GM12878 (cell line): ENCODE data around the gene SCAMP4. TPM values are rescaled to one million over a fixed set of nuclear protein-coding genes. Genes with fewer than 3 reads are reported as not detected.

ENCODE experiments used
- ATAC-seq: fragments of 200-7000 bp; cut with Tn5 transposase; 3 replicates; pipeline ENCODE4 v1.9.1; 2020; ENCODE audit warnings: mild to moderate bottlenecking, moderate library complexity
- BruUV-seq: library from RNA; stranded (reverse); fragments of 400-500 nt; replicated peaks from 2 replicates; lab custom pipeline; 2021; lab: Mats Ljungman, UMichigan
- CTCF ChIA-PET: fragments of 300-600 bp; sonication (Branson Sonifier 250); formaldehyde crosslinking; extraction: SDS; loops from one replicate; lab custom pipeline; 2021; ENCODE audit warnings: inconsistent platforms; lab: Yijun Ruan, JAX
- POLR2A ChIA-PET: fragments of 350-600 bp; formaldehyde crosslinking; extraction: SDS; loops from one replicate; lab custom pipeline; 2021; ENCODE audit warnings: inconsistent platforms; lab: Charles Lee
- RAD21 ChIA-PET: fragments of 300-600 bp; sonication (Branson Sonifier 250); formaldehyde crosslinking; loops from one replicate; lab custom pipeline; 2023; ENCODE audit warnings: antibody characterized with exemption; ENCODE audit not compliant: unreplicated experiment; lab: Charles Lee
- SMC1A ChIA-PET: fragments of 300-600 bp; sonication (Branson Sonifier 250); formaldehyde crosslinking; loops from one replicate; lab custom pipeline; 2023; ENCODE audit not compliant: unreplicated experiment, uncharacterized antibody; lab: Charles Lee
- DNase-seq: peaks from one replicate; pipeline ENCODE4 v3.0.0-alpha.2; 2011; ENCODE audit warnings: low read depth, low spot score
- FAIRE-seq: peaks from 3 replicates; lab custom pipeline; 2011; peaks lifted over from hg19 to GRCh38; lab: Jason Lieb, UNC
- H2AFZ ChIP-seq: 2 replicates; pipeline ENCODE4 v1.6.0; 2011; ENCODE audit warnings: low read depth, low read length, control low read depth; ENCODE audit not compliant: control insufficient read depth
- H3K27ac ChIP-seq: 2 replicates; pipeline ENCODE4 v1.5.1; 2011; ENCODE audit warnings: control low read depth; ENCODE audit not compliant: control insufficient read depth, insufficient read depth
- H3K27me3 ChIP-seq, 2 experiments: replicated peaks in 1 of 2; 2 replicates each; pipeline versions ENCODE4 v1.6.0 to v1.6.1; 2011; ENCODE audit warnings: low read length in 1 of 2; ENCODE audit not compliant: control insufficient read depth in 2 of 2, insufficient read depth in 2 of 2
- H3K36me3 ChIP-seq, 2 experiments: 2 replicates each; pipeline ENCODE4 v1.5.1; 2011; ENCODE audit warnings: low read length in 1 of 2; ENCODE audit not compliant: control insufficient read depth in 2 of 2, insufficient read depth in 2 of 2
- H3K4me1 ChIP-seq: 2 replicates; pipeline ENCODE4 v1.6.1; 2011; ENCODE audit warnings: mild to moderate bottlenecking, low read length, moderate library complexity, mixed read lengths; ENCODE audit not compliant: control insufficient read depth, insufficient read depth
- H3K4me2 ChIP-seq: 2 replicates; pipeline ENCODE4 v1.6.0; 2011; ENCODE audit warnings: control low read depth; ENCODE audit not compliant: control insufficient read depth, insufficient read depth
- H3K4me3 ChIP-seq: fragments of 200-600 bp; sonication (generic); 2 replicates; pipeline ENCODE4 v1.5.1; 2016
- H3K79me2 ChIP-seq: 2 replicates; pipeline ENCODE4 v1.6.0; 2011; ENCODE audit warnings: low read length; ENCODE audit not compliant: control insufficient read depth, insufficient read depth
- H3K9ac ChIP-seq: 2 replicates; pipeline ENCODE4 v1.8.0; 2011; ENCODE audit warnings: low read length, control low read depth, mixed read lengths; ENCODE audit not compliant: control insufficient read depth, insufficient read depth
- H3K9me3 ChIP-seq: replicated peaks from 3 replicates; pipeline ENCODE4 v1.5.1; 2011; ENCODE audit warnings: mild to moderate bottlenecking, low read length; ENCODE audit not compliant: control insufficient read depth, insufficient read depth
- H4K20me1 ChIP-seq: 2 replicates; pipeline ENCODE4 v1.6.0; 2011; ENCODE audit not compliant: control insufficient read depth, insufficient read depth
- BHLHE40 ChIP-seq, 2 experiments: fragments of 450-650 bp in 1 of 2; IDR thresholded peaks; 2 replicates each; pipeline ENCODE4 v1.6.1; 2011 to 2017; ENCODE audit warnings: low read depth in 2 of 2, borderline replicate concordance in 1 of 2, improper control_type of control experiment in 1 of 2, low read length in 1 of 2, mild to moderate bottlenecking in 1 of 2
- CEBPB ChIP-seq, 2 experiments: fragments of 150-350 bp in 1 of 2; IDR thresholded peaks; 2 replicates each; pipeline ENCODE4 v1.6.1; 2012 to 2014; ENCODE audit warnings: low read depth in 2 of 2, low read length in 2 of 2, borderline replicate concordance in 1 of 2, inconsistent platforms in 1 of 2
- DPF2 ChIP-seq: fragments of 450-650 bp; IDR thresholded peaks from 2 replicates; pipeline ENCODE4 v1.6.1; 2017; ENCODE audit warnings: mild to moderate bottlenecking
- NFIC ChIP-seq: IDR thresholded peaks from 2 replicates; pipeline ENCODE4 v1.6.1; 2012; ENCODE audit warnings: low read depth, mild to moderate bottlenecking, inconsistent platforms, low read length, moderate library complexity
- NFYB ChIP-seq: IDR thresholded peaks from 2 replicates; pipeline ENCODE4 v1.6.1; 2011; ENCODE audit warnings: low read depth, mild to moderate bottlenecking, low read length, improper control_type of control experiment, moderate library complexity; ENCODE audit not compliant: insufficient read depth
- NR2C2 ChIP-seq: IDR thresholded peaks from 2 replicates; pipeline ENCODE4 v1.6.1; 2011; ENCODE audit warnings: borderline replicate concordance, low read depth; ENCODE audit not compliant: control insufficient read depth, insufficient read length
- PAX8 ChIP-seq: fragments of 450-650 bp; IDR thresholded peaks from 2 replicates; pipeline ENCODE4 v1.6.1; 2017; ENCODE audit warnings: mild to moderate bottlenecking, moderate library complexity
- POLR2A ChIP-seq: IDR thresholded peaks from 2 replicates; pipeline ENCODE4 v1.6.1; 2011; ENCODE audit warnings: low read depth, mild to moderate bottlenecking, low read length
- SMC3 ChIP-seq: IDR thresholded peaks from 2 replicates; pipeline ENCODE4 v1.6.1; 2011; ENCODE audit warnings: low read length, improper control_type of control experiment, borderline replicate concordance
- SP1 ChIP-seq: IDR thresholded peaks from one replicate; pipeline ENCODE4 v1.6.1; 2011; ENCODE audit warnings: low read depth, low read length
- SRF ChIP-seq, 2 experiments: IDR thresholded peaks; 2 replicates each; pipeline ENCODE4 v1.6.1; 2011; ENCODE audit warnings: low read depth in 2 of 2, low read length in 2 of 2, mild to moderate bottlenecking in 1 of 2, moderate library complexity in 1 of 2
- SUZ12 ChIP-seq: fragments of 200-600 bp; sonication (generic); IDR thresholded peaks from one replicate; pipeline ENCODE4 v1.6.1; 2018; ENCODE audit warnings: antibody characterized with exemption, mild to moderate bottlenecking; ENCODE audit not compliant: unreplicated experiment
- TAF1 ChIP-seq: IDR thresholded peaks from 2 replicates; pipeline ENCODE4 v1.6.1; 2011; ENCODE audit warnings: mild to moderate bottlenecking, low read depth, low read length, borderline replicate concordance
- WGBS: methylation state at CpG from one replicate; pipeline ENCODE4 v1.1.6; 2016; ENCODE audit warnings: low lambda C conversion rate; ENCODE audit not compliant: insufficient replicate concordance, insufficient coverage; ENCODE audit errors: missing lambda C conversion rate; 5-methylcytosine and 5-hydroxymethylcytosine counted together
- in situ Hi-C: fragments of 300-500 bp; cut with MboI; formaldehyde crosslinking; loops from 9 replicates; pipeline ENCODE4 v1.14.3; 2018; ENCODE audit warnings: mixed read lengths
- intact Hi-C: fragments of 100-400 bp; cut with micrococcal nuclease; formaldehyde crosslinking; loops from one replicate; pipeline ENCODE4 v1.14.2; 2022; ENCODE audit not compliant: unreplicated experiment
- polyA plus RNA-seq, 11 experiments: library from polyadenylated mRNA; depleted of rRNA in 4 of 11; unstranded in 6 of 11; stranded (reverse) in 5 of 11; fragments of >200 nt; fragmentation: Nextera tagmentation in 4 of 11; fragmentation: Illumina TruSeq in 1 of 11; extraction: Ambion mirVana in 4 of 11; extraction: Trizol in 1 of 11; gene quantifications; 1 replicate in 1 of 11; 2 replicates in 10 of 11; pipeline versions ENCODE4 v1.2.1 to v1.2.3, GENCODE V29; 2011 to 2016; ENCODE audit warnings: inconsistent platforms in 2 of 11, missing spikeins in 2 of 11, low read depth in 1 of 11
- total RNA-seq, 4 experiments: library from RNA; depleted of rRNA in 3 of 4; stranded (reverse); fragments of >200 nt in 3 of 4; fragmentation: Illumina TruSeq in 1 of 4; extraction: Trizol in 1 of 4; gene quantifications; 2 replicates each; pipeline versions ENCODE4 v1.2.1 to v1.2.3, GENCODE V29; 2013 to 2021
- TF ChIP-seq, protein P1 (sequence below): fragments of 450-650 bp; IDR thresholded peaks from 2 replicates; pipeline ENCODE4 v1.6.1; 2017; ENCODE audit warnings: mild to moderate bottlenecking, low read depth, inconsistent platforms; ENCODE audit not compliant: poor library complexity, severe bottlenecking
- TF ChIP-seq, protein P2 (sequence below): IDR thresholded peaks from 2 replicates; pipeline ENCODE4 v1.6.1; 2012; ENCODE audit warnings: mild to moderate bottlenecking, low read depth, low read length
- TF ChIP-seq, protein P3 (sequence below): fragments of 450-650 bp; formaldehyde crosslinking; IDR thresholded peaks from 2 replicates; pipeline ENCODE4 v1.4.0; 2020; ENCODE audit warnings: mild to moderate bottlenecking, moderate library complexity

SCAMP4 gene
- total and polyA plus RNA-seq, 10 of the 15 experiments (the other 5 are each of a cell fraction or from before 2014, with no cell fraction given): 0.63 to 34.7 (median 12.8) TPM

DNA sequence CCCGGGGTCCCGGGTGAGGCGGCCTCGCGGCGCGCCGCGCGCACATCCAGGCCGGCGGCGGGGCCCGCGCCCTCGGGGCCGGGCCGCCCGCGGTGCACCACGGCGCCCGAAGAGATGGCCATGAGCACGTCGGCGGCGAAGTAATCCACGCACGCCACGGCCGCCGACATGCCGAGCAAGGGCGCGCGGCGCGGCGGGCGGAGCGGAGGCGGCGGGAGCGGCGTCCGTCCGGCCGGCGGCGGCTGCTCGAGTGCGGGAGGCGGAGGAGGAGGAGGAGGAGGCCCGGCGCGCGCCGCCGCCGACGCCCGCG is 41.9 kb upstream of the SCAMP4 start, which contains the start of gene KLF16:
Gene KLF16 (minus strand): TSS at position 252 of the 310 bp plus-strand sequence. CDS start 82 bp downstream, at position 170.
- CTCF ChIA-PET: no interaction called here
- peaks cover 49% of the 10 kb centered on the region for H3K79me2 ChIP-seq
- SMC1A ChIA-PET: no interaction called here
- H3K9ac ChIP-seq: peak within 1 kb of the TSS; percentile 96
- H3K27ac ChIP-seq: peak within 1 kb of the TSS; percentile 95
- FAIRE-seq: no peak
- no peaks in the 10 kb centered on the region for H3K9me3 ChIP-seq
- ATAC-seq: no peak
- peaks cover 8% of the 10 kb centered on the region for H3K4me1 ChIP-seq
- no peaks in the 10 kb centered on the region for H3K36me3 ChIP-seq
- 0% methylated on average over 20 of the region's 63 CpGs for WGBS
- peaks cover 7% of the 10 kb centered on the region; the same call in 1 of the 2 replicates for H4K20me1 ChIP-seq
- no peak for DNase-seq
- no TSS peak for BruUV-seq
- intact Hi-C loops: no loop called here
- H3K4me3 ChIP-seq: peak within 1 kb of the TSS; percentile 94
- H3K27me3 ChIP-seq: no peaks in the 10 kb centered on the region
- in situ Hi-C loops: loop anchor here (25.0 kb wide), 1 partner anchor 1499 kb away; the partner anchor contains the start of gene NFIC
- RAD21 ChIA-PET: no interaction called here
- H2AFZ ChIP-seq: peak within 1 kb of the TSS; percentile 77
- POLR2A ChIA-PET: no interaction called here
- H3K4me2 ChIP-seq: peak within 1 kb of the TSS; percentile 81
- TF ChIP-seq SUZ12 (no peak), BHLHE40 (IDR thresholded peaks at IDR 0.05; ENCODE audit: borderline replicate concordance in 1 of 2, low read depth in 2 of 2, low read length in 1 of 2) (peak in 1 of 2 experiments; percentile 17; a peak in 2 of 4 replicates), PAX8 (no peak), SP1 (no peak), POLR2A (peak; percentile 81), SMC3 (no peak), NFIC (no peak), TAF1 (peak; percentile 21; the same call in 1 of the 2 replicates), DPF2 (0 out of 2 replicates have a peak, but pooled peaks have one; percentile 7), NFYB (no peak), SRF (IDR thresholded peaks at IDR 0.05; ENCODE audit: low read depth in 2 of 2, low read length in 2 of 2) (no peak), NR2C2 (no peak), CEBPB (IDR thresholded peaks at IDR 0.05; ENCODE audit: borderline replicate concordance in 1 of 2, low read depth in 2 of 2, low read length in 2 of 2) (no peak)
- TF ChIP-seq, protein P1, sequence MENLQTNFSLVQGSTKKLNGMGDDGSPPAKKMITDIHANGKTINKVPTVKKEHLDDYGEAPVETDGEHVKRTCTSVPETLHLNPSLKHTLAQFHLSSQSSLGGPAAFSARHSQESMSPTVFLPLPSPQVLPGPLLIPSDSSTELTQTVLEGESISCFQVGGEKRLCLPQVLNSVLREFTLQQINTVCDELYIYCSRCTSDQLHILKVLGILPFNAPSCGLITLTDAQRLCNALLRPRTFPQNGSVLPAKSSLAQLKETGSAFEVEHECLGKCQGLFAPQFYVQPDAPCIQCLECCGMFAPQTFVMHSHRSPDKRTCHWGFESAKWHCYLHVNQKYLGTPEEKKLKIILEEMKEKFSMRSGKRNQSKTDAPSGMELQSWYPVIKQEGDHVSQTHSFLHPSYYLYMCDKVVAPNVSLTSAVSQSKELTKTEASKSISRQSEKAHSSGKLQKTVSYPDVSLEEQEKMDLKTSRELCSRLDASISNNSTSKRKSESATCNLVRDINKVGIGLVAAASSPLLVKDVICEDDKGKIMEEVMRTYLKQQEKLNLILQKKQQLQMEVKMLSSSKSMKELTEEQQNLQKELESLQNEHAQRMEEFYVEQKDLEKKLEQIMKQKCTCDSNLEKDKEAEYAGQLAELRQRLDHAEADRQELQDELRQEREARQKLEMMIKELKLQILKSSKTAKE: no peak
- TF ChIP-seq, protein P2, sequence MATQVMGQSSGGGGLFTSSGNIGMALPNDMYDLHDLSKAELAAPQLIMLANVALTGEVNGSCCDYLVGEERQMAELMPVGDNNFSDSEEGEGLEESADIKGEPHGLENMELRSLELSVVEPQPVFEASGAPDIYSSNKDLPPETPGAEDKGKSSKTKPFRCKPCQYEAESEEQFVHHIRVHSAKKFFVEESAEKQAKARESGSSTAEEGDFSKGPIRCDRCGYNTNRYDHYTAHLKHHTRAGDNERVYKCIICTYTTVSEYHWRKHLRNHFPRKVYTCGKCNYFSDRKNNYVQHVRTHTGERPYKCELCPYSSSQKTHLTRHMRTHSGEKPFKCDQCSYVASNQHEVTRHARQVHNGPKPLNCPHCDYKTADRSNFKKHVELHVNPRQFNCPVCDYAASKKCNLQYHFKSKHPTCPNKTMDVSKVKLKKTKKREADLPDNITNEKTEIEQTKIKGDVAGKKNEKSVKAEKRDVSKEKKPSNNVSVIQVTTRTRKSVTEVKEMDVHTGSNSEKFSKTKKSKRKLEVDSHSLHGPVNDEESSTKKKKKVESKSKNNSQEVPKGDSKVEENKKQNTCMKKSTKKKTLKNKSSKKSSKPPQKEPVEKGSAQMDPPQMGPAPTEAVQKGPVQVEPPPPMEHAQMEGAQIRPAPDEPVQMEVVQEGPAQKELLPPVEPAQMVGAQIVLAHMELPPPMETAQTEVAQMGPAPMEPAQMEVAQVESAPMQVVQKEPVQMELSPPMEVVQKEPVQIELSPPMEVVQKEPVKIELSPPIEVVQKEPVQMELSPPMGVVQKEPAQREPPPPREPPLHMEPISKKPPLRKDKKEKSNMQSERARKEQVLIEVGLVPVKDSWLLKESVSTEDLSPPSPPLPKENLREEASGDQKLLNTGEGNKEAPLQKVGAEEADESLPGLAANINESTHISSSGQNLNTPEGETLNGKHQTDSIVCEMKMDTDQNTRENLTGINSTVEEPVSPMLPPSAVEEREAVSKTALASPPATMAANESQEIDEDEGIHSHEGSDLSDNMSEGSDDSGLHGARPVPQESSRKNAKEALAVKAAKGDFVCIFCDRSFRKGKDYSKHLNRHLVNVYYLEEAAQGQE: no peak
- TF ChIP-seq, protein P3, sequence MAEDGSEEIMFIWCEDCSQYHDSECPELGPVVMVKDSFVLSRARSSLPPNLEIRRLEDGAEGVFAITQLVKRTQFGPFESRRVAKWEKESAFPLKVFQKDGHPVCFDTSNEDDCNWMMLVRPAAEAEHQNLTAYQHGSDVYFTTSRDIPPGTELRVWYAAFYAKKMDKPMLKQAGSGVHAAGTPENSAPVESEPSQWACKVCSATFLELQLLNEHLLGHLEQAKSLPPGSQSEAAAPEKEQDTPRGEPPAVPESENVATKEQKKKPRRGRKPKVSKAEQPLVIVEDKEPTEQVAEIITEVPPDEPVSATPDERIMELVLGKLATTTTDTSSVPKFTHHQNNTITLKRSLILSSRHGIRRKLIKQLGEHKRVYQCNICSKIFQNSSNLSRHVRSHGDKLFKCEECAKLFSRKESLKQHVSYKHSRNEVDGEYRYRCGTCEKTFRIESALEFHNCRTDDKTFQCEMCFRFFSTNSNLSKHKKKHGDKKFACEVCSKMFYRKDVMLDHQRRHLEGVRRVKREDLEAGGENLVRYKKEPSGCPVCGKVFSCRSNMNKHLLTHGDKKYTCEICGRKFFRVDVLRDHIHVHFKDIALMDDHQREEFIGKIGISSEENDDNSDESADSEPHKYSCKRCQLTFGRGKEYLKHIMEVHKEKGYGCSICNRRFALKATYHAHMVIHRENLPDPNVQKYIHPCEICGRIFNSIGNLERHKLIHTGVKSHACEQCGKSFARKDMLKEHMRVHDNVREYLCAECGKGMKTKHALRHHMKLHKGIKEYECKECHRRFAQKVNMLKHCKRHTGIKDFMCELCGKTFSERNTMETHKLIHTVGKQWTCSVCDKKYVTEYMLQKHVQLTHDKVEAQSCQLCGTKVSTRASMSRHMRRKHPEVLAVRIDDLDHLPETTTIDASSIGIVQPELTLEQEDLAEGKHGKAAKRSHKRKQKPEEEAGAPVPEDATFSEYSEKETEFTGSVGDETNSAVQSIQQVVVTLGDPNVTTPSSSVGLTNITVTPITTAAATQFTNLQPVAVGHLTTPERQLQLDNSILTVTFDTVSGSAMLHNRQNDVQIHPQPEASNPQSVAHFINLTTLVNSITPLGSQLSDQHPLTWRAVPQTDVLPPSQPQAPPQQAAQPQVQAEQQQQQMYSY (CRISPR knock-in tag): no peak
